HG03432 (cell line): ENCODE results near the gene IL37.
A peak's percentile ranks its signal among the peaks of the same experiment; 100 is the strongest.

Experiments used
- ATAC-seq: cut with Tn5 transposase; IDR thresholded peaks from one replicate; pipeline ENCODE4 v1.9.1; 2021; ENCODE audit warnings: mild to moderate bottlenecking, moderate library complexity; ENCODE audit not compliant: unreplicated experiment

IL37 gene

DNA sequence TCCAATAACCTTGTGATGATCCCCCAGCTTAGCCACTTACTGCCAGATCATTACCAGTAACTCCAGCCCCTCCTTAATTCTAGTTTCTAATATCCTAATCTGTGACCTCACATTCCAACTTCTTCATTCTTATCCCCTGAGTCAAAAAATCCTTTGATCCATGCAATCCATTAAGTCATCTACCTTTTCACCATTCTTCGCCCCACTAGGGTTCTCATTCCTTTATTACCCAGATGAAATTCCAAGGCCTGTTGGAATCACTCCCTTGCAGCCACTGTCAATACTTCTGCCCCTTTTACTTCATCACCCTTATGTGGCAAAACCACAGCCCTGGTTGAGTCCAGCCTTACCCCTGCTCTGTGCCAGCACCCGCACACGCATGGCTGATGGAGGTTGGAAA is 46.5 kb downstream of the IL37 start:
- ATAC-seq, result no peak

DNA sequence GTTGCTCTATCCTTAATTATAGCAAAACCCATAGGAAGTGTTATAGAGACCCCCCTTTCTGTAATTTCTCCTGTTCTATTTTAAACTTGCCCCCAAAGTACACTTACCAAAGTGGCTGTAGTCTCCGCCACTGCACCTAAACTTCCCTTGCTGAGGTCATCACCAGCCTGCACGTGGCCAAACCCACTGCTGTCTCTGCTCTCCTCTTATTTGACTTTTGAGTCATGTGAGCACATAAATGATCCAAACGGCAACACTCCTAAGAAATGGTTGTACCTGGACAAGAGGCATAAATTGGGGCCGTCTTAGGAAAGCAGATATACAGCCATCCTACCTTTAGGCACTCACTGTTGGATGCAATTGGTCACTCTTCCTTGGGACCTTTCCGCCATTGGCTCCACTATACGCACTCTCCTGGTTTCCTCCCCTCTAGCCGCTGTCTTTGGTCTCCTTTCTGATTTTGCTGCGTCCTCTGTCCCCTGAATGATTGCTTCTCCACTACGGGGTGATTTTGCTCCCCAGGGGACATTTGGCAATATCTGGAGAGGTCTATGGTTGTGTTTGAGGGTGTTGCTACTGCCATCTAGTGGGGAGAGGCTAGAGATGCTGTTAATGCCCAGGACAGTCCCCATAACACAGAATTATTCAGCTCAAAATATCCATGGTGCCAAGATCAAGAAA is 47.6 kb downstream of the IL37 start:
- ATAC-seq, result peak; percentile 59

DNA sequence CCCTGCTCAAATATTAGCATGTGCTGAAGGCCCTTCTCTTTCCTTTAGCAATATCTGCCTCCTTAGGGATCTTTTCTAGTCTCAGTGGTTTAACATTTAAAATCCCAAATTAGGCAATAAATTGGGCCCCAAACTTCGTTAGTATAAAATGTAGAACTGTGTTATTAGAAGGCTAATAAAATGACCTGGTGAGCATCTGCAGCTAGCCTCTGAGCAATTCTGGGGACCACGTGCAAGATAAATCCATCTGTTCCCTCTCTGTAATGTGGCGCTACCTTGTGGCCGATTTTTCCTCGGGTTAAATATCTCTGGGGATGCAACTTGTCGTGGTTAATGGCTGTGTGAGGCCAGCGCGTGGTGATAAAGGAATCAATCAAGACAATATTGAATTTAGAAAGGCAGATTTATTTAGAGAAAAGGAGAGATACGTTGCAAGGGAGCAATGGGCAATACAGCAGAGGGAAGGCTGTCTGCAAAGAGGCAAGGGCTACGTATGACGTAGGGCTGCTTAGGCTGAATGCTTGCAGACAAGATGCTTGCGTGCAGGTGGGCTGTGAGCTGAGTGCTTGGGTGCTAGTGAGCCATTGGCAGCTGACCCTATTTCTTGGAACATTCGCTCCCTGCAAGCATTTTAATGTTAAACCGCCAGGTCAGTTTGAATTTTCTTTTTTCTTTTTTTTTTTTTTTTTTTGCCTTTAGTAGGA is 48.3 kb downstream of the IL37 start:
- ATAC-seq, result no peak

DNA sequence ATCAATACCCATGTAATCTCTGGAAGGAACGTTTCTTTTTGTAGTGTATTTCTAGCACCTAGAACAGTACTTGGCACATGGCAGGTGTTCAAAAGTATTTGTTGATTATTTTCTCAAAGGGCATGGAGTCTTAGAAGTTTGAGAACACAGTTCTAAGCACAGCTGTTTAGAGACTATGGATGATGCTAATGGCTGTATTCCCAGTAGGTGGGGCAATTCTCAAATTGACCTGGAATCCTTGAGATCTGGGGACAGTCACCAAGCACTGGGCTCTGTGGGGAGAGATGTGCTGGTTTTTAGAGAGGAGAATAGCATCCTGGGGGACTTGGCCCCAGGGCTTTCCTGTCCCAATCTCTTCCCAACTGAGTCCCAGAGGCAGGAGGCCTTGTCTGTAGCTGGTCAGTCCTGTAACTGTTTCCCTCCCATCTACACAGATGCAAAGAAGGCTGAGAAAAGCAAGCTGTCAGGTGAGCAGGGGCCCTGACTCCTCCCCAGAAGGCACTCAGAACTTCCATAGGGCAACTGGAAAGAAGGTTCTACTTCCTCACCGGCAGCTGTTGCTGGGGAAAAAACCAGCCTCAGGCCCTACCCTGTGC is 49.4 kb downstream of the IL37 start:
- no peak for ATAC-seq

DNA sequence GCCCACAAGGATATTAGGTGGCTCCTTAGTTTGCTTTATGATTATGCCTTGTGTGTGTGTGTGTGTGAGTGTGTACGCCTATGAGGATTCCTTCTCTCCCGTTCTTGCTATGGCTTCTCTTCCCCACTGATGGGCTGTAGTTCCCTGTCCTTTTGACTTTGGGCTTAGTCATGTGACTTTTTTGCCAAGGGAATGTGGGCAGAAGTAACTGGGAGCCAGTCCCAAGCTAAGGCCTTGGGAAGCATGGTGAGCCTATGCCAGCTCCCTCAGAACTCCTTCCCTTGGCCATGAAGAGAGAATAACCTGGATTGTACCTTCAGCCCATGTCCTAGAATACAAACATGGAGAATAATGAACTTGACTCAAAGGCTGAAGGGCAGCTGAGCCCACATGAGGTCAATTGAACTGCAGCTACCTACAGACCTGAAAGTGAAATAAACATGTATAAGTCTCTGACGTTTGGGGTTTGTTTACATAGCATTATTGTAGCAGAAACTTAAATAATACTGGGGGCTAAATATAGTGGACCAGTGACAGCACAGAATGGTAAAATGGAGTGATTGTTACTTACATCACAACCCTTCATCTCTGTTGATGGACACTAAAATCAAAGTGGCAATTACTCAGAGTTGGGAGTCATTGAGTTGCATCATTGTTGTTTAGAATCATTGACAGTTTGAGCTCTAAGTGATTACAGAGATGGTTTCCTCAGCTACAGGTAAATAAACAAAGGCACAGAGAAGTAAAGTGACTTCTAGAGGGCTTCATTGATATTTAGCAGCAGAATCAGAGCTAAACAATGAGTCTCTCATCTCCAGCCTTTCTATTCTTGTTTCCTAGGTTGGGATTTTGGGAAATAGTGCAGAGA is 51.6 kb downstream of the IL37 start:
- ATAC-seq, result no peak

DNA sequence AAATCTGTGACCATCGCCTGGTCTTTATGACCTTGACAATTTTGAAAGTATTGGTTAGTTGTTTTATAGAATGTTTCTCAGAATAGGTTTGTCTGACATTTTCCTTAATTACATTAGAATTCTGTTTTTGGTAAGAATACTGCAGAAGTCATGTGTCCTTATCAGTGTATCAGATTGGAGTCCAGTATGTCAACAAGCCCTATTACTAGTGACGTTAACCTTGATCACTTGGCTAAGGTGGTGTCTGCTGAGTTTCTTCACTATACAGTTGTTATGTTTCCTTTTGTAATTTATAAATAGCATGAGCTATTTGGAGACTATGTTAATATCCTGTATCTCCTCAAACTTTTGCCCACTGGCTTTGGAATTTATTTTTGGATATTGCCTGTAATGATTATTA is 56.1 kb downstream of the IL37 start:
- ATAC-seq, result no peak
